Suprapubic skin (tissue), 4 donors: ENCODE data around the gene SBDS. TPM values are rescaled to one million over a fixed set of nuclear protein-coding genes. Genes with fewer than 3 reads are reported as not detected.

Source experiments
- DNase-seq, 2 donors: peaks; one replicate each; pipeline ENCODE4 v3.0.0-alpha.2; 2019; ENCODE audit warnings: low spot score in 2 of 2
- H3K27ac ChIP-seq: fragments of 200-600 bp; sonication (generic); one replicate; pipeline ENCODE4 v1.5.1; 2019
- H3K27me3 ChIP-seq: fragments of 200-600 bp; sonication (generic); one replicate; pipeline ENCODE4 v1.5.1; 2019
- H3K36me3 ChIP-seq: fragments of 200-600 bp; sonication (generic); one replicate; pipeline ENCODE4 v1.5.1; 2019
- H3K4me1 ChIP-seq: fragments of 200-600 bp; sonication (generic); one replicate; pipeline ENCODE4 v1.5.1; 2019
- H3K4me3 ChIP-seq: fragments of 200-600 bp; sonication (generic); one replicate; pipeline ENCODE4 v1.5.1; 2019; ENCODE audit warnings: mild to moderate bottlenecking
- H3K9me3 ChIP-seq: fragments of 200-600 bp; sonication (generic); one replicate; pipeline ENCODE4 v1.5.1; 2019
- CTCF ChIP-seq, 2 donors: fragments of 200-600 bp in 1 of 2; fragments of 450-650 bp in 1 of 2; sonication (generic) in 1 of 2; IDR thresholded peaks; one replicate each; pipeline ENCODE4 v1.5.1; 2016 to 2019; ENCODE audit warnings: antibody characterized with exemption in 2 of 2, mild to moderate bottlenecking in 1 of 2, moderate library complexity in 1 of 2
- EP300 ChIP-seq: sonication (generic); formaldehyde crosslinking; IDR thresholded peaks from one replicate; pipeline ENCODE4 v1.6.1; 2017; ENCODE audit warnings: antibody characterized with exemption
- POLR2A ChIP-seq, 2 donors: fragments of 450-650 bp; IDR thresholded peaks; one replicate each; pipeline ENCODE4 v1.6.1; 2017; ENCODE audit warnings: antibody characterized with exemption in 2 of 2, mild to moderate bottlenecking in 2 of 2, moderate library complexity in 2 of 2
- POLR2AphosphoS5 ChIP-seq, 3 donors: sonication (generic); formaldehyde crosslinking; IDR thresholded peaks; one replicate each; pipeline ENCODE4 v1.6.1; 2017; ENCODE audit warnings: antibody characterized with exemption in 3 of 3
- WGBS: methylation state at CpG from one replicate; pipeline ENCODE4 v1.1.5; 2018; 5-methylcytosine and 5-hydroxymethylcytosine counted together
- total RNA-seq, 4 donors: library from RNA; depleted of rRNA; stranded (reverse); fragments of >200 nt; gene quantifications; one replicate each; pipeline ENCODE4 v1.1.0, GENCODE V29; 2016

Gene SBDS
- total RNA-seq, 4 donors from 2014 or later = 68.4 to 98.9 (median 85.0) TPM

GRCh38 chr7:66952343-66953043, 42.9 kb downstream of the SBDS start:
- TF ChIP-seq EP300 (no peak), POLR2A (IDR thresholded peaks at IDR 0.05) (no peak), CTCF (IDR thresholded peaks at IDR 0.05) (no peak), POLR2AphosphoS5 (IDR thresholded peaks at IDR 0.05) (no peak)
- Histone ChIP-seq H3K9me3 (no peaks in the 10 kb centered on the region), H3K36me3 (peaks cover 95% of the 10 kb centered on the region), H3K4me1 (no peaks in the 10 kb centered on the region), H3K4me3 (no peak overlapping the region), H3K27me3 (no peaks in the 10 kb centered on the region), H3K27ac (no peak overlapping the region)
- no peak for DNase-seq
- 54% methylated on average over 9 of the region's 11 CpGs for WGBS

- Histone ChIP-seq H3K4me1 (no peaks in the 10 kb centered on the region), H3K36me3 (peaks cover 96% of the 10 kb centered on the region), H3K4me3 (no peak overlapping the region), H3K9me3 (no peaks in the 10 kb centered on the region), H3K27me3 (no peaks in the 10 kb centered on the region), H3K27ac (no peak overlapping the region)
- WGBS = 91% methylated on average over 8 of the region's 8 CpGs
- no peak for DNase-seq
- TF ChIP-seq EP300 = no peak
- no peak for TF ChIP-seq POLR2A (IDR thresholded peaks at IDR 0.05)
- TF ChIP-seq POLR2AphosphoS5 (IDR thresholded peaks at IDR 0.05) = no peak
- no peak for TF ChIP-seq CTCF (IDR thresholded peaks at IDR 0.05)
Observed at GRCh38 chr7:66950763-66951162, 44.6 kb downstream of the SBDS start.

GRCh38 chr7:66950311-66950710, 45.1 kb downstream of the SBDS start:
- DNase-seq = no peak
- Histone ChIP-seq H3K4me3 (no peak overlapping the region), H3K27me3 (no peaks in the 10 kb centered on the region), H3K27ac (no peak overlapping the region), H3K9me3 (no peaks in the 10 kb centered on the region), H3K36me3 (peaks cover 96% of the 10 kb centered on the region), H3K4me1 (no peaks in the 10 kb centered on the region)
- TF ChIP-seq EP300 = no peak
- TF ChIP-seq POLR2AphosphoS5 (IDR thresholded peaks at IDR 0.05) = no peak
- TF ChIP-seq POLR2A (IDR thresholded peaks at IDR 0.05) = no peak
- TF ChIP-seq CTCF (IDR thresholded peaks at IDR 0.05) = no peak
- 82% methylated on average over 3 of the region's 3 CpGs for WGBS

- H3K4me1 ChIP-seq = no peaks in the 10 kb centered on the region
- H3K27ac ChIP-seq = no peak overlapping the region
- no peak for TF ChIP-seq CTCF (IDR thresholded peaks at IDR 0.05)
- TF ChIP-seq POLR2A (IDR thresholded peaks at IDR 0.05) = no peak
- TF ChIP-seq EP300 = no peak
- TF ChIP-seq POLR2AphosphoS5 (IDR thresholded peaks at IDR 0.05) = no peak
- H3K27me3 ChIP-seq = no peaks in the 10 kb centered on the region
- H3K36me3 ChIP-seq = peaks cover 97% of the 10 kb centered on the region
- no peak overlapping the region for H3K4me3 ChIP-seq
- DNase-seq = no peak
- no peaks in the 10 kb centered on the region for H3K9me3 ChIP-seq
- WGBS = 85% methylated on average over 19 of the region's 19 CpGs
Observed at GRCh38 chr7:66948480-66949109, 46.8 kb downstream of the SBDS start.

- Histone ChIP-seq H3K27ac (no peak overlapping the region), H3K27me3 (no peaks in the 10 kb centered on the region), H3K36me3 (peaks cover 97% of the 10 kb centered on the region), H3K9me3 (no peaks in the 10 kb centered on the region), H3K4me1 (no peaks in the 10 kb centered on the region), H3K4me3 (no peak overlapping the region)
- WGBS = 76% methylated on average over 2 of the region's 2 CpGs
- TF ChIP-seq POLR2AphosphoS5 (IDR thresholded peaks at IDR 0.05) (no peak), POLR2A (IDR thresholded peaks at IDR 0.05) (no peak), EP300 (no peak), CTCF (IDR thresholded peaks at IDR 0.05) (no peak)
- no peak for DNase-seq
Observed at GRCh38 chr7:66946545-66946944, 48.8 kb downstream of the SBDS start.
